Right lobe of liver (tissue), 6 donors: ENCODE data around the gene RFTN2. TPM values are rescaled to one million over a fixed set of nuclear protein-coding genes. Genes with fewer than 3 reads are reported as not detected.
"Not testable (repeated sequence)": the region's sequence is repeated elsewhere in the genome, so short reads cannot be mapped to it uniquely, and the experiment has no call there.

Experiments used
- ATAC-seq, 4 donors: fragments of 200-7000 bp; cut with Tn5 transposase; one replicate each; pipeline ENCODE4 v1.9.1; 2020; ENCODE audit warnings: mild to moderate bottlenecking in 4 of 4, moderate library complexity in 4 of 4
- DNase-seq, 3 donors: peaks; one replicate each; pipeline ENCODE4 v3.0.0-alpha.2; 2020
- H3K27ac ChIP-seq, 3 donors: fragments of 200-600 bp; one replicate each; pipeline ENCODE4 v1.8.0; 2022
- H3K27me3 ChIP-seq, 2 donors: fragments of 200-600 bp; one replicate each; pipeline ENCODE4 v1.8.0; 2022
- H3K36me3 ChIP-seq, 4 donors: fragments of 200-600 bp; sonication (generic) in 1 of 4; one replicate each; pipeline versions ENCODE4 v1.5.1 to v1.8.0; 2017 to 2022; ENCODE audit warnings: control low read depth in 1 of 4
- H3K4me1 ChIP-seq, 4 donors: fragments of 200-600 bp; sonication (generic) in 1 of 4; one replicate each; pipeline versions ENCODE4 v1.5.1 to v1.8.0; 2017 to 2022; ENCODE audit warnings: control low read depth in 1 of 4
- H3K4me3 ChIP-seq, 3 donors: fragments of 200-600 bp; one replicate each; pipeline ENCODE4 v1.8.0; 2022
- H3K9me3 ChIP-seq, 4 donors: fragments of 200-600 bp; sonication (generic) in 1 of 4; one replicate each; pipeline versions ENCODE4 v1.5.1 to v1.8.0; 2017 to 2022; ENCODE audit warnings: control low read depth in 1 of 4
- CTCF ChIP-seq, 4 donors: fragments of 200-600 bp in 3 of 4; fragments of 450-650 bp in 1 of 4; IDR thresholded peaks; one replicate each; pipeline versions ENCODE4 v1.5.1 to v1.8.0; 2016 to 2022; ENCODE audit warnings: antibody characterized with exemption in 4 of 4, mild to moderate bottlenecking in 2 of 4
- POLR2A ChIP-seq: fragments of 450-650 bp; IDR thresholded peaks from one replicate; pipeline ENCODE4 v1.6.1; 2017; ENCODE audit warnings: antibody characterized with exemption, mild to moderate bottlenecking
- WGBS: methylation state at CpG from one replicate; pipeline ENCODE4 v1.1.6; 2018; ENCODE audit warnings: low coverage, low lambda C conversion rate; ENCODE audit not compliant: insufficient coverage; ENCODE audit errors: missing lambda C conversion rate; 5-methylcytosine and 5-hydroxymethylcytosine counted together
- intact Hi-C, 2 donors: fragments of 100-400 bp; cut with DNase I; formaldehyde crosslinking; loops; one replicate each; pipeline versions ENCODE4 v1.11.2 to v1.14.1; 2022
- total RNA-seq, 6 experiments: library from RNA; depleted of rRNA in 2 of 6; stranded (reverse); fragments of >200 nt in 2 of 6; fragmentation: NEBNext Ultra II Directional in 3 of 6; extraction: Animal tissue kit (Norgen Biotek cat#: 25700) in 3 of 6; gene quantifications; one replicate each; pipeline versions ENCODE4 v1.1.0 to v1.2.4, GENCODE V29; 2016 to 2023
- donor health status: DM: no; HTN: yes; CAD: no.
- donor health status: DM: no; HTN: no; CAD: no.
- donor health status: DM: no; HTN: no; CAD: no.
- donor health status: DM: no; HTN: yes; CAD: no.
- donor health status: DM: no; HTN: yes; CAD: no.

Gene RFTN2
- total RNA-seq, 6 experiments from 2014 or later = 0.58 to 1.9 (median 1.0) TPM

- ATAC-seq (no peak), DNase-seq (no peak)
- Histone ChIP-seq H3K27me3 (no peaks in the 10 kb centered on the region), H3K4me3 (no peak overlapping the region), H3K27ac (no peak overlapping the region), H3K36me3 (no peaks in the 10 kb centered on the region), H3K4me1 (no peaks in the 10 kb centered on the region), H3K9me3 (no peaks in the 10 kb centered on the region)
- intact Hi-C loops = no loop called here
- TF ChIP-seq CTCF (IDR thresholded peaks at IDR 0.05) (no peak), POLR2A (no peak)
- 86% methylated on average over 3 of the region's 5 CpGs for WGBS
Measured at GRCh38 chr2:197598450-197598849, 76.9 kb downstream of the RFTN2 start.

- intact Hi-C loops = no loop called here
- TF ChIP-seq POLR2A (no peak), CTCF (IDR thresholded peaks at IDR 0.05) (no peak)
- Histone ChIP-seq H3K4me3 (no peak overlapping the region), H3K27ac (no peak overlapping the region), H3K9me3 (no peaks in the 10 kb centered on the region), H3K27me3 (no peaks in the 10 kb centered on the region), H3K36me3 (no peaks in the 10 kb centered on the region), H3K4me1 (no peaks in the 10 kb centered on the region)
- DNase-seq = no peak
- WGBS = 90% methylated on average over 4 of the region's 4 CpGs
- no peak for ATAC-seq
Measured at GRCh38 chr2:197597166-197597565, 78.2 kb downstream of the RFTN2 start.

GRCh38 chr2:197596766-197597165, 78.6 kb downstream of the RFTN2 start:
- Histone ChIP-seq H3K4me1 (no peaks in the 10 kb centered on the region), H3K27ac (no peak overlapping the region), H3K4me3 (no peak overlapping the region), H3K27me3 (no peaks in the 10 kb centered on the region), H3K9me3 (no peaks in the 10 kb centered on the region), H3K36me3 (no peaks in the 10 kb centered on the region)
- no peak for TF ChIP-seq POLR2A
- no peak for ATAC-seq
- WGBS = 55% methylated on average over 1 of the region's 1 CpG
- intact Hi-C loops = no loop called here
- no peak for DNase-seq

- ATAC-seq (peak in 1 of 4 donors; percentile 36), DNase-seq (no peak)
- TF ChIP-seq CTCF (IDR thresholded peaks at IDR 0.05) (no peak), POLR2A (no peak)
- no peaks in the 10 kb centered on the region for H3K27me3 ChIP-seq
- no CpG with 5 or more reads among the region's 32 CpGs for WGBS
- no peaks in the 10 kb centered on the region for H3K36me3 ChIP-seq
- H3K4me3 ChIP-seq = no peak overlapping the region
- intact Hi-C loops = no loop called here
- no peak overlapping the region for H3K27ac ChIP-seq
- H3K4me1 ChIP-seq = no peaks in the 10 kb centered on the region
- no peaks in the 10 kb centered on the region for H3K9me3 ChIP-seq
Measured at GRCh38 chr2:197591339-197592072, 83.9 kb downstream of the RFTN2 start.

- H3K4me3 ChIP-seq, ATAC-seq, H3K4me1 ChIP-seq, DNase-seq, H3K27me3 ChIP-seq, intact Hi-C loops, H3K36me3 ChIP-seq, H3K9me3 ChIP-seq, H3K27ac ChIP-seq: not testable (repeated sequence)
- 81% methylated on average over 7 of the region's 7 CpGs for WGBS
Measured at GRCh38 chr2:197587255-197587654, 88.1 kb downstream of the RFTN2 start.

- DNase-seq, H3K27ac ChIP-seq, intact Hi-C loops, H3K36me3 ChIP-seq, ATAC-seq, H3K4me3 ChIP-seq, H3K9me3 ChIP-seq, H3K27me3 ChIP-seq: not testable (repeated sequence)
- peaks cover 0 to 15% (median 0%) of the 10 kb centered on the region in 4 donors for H3K4me1 ChIP-seq
- WGBS = 73% methylated on average over 2 of the region's 3 CpGs
Measured at GRCh38 chr2:197580166-197580565, 95.2 kb downstream of the RFTN2 start.

GRCh38 chr2:197578294-197578693, 97.1 kb downstream of the RFTN2 start:
- H3K9me3 ChIP-seq, H3K27me3 ChIP-seq, H3K4me3 ChIP-seq, H3K36me3 ChIP-seq, ATAC-seq, intact Hi-C loops, H3K27ac ChIP-seq, DNase-seq: not testable (repeated sequence)
- peaks cover 0 to 15% (median 0%) of the 10 kb centered on the region in 4 donors for H3K4me1 ChIP-seq
- 73% methylated on average over 1 of the region's 2 CpGs for WGBS
